ENCODE data around the gene PDGFD.

GRCh38 chr11:103924166-103925013, 239.6 kb downstream of the PDGFD start:
- TF ChIP-seq SP1 (IDR thresholded peaks at IDR 0.05) (no peak), BHLHE40 (IDR thresholded peaks at IDR 0.05; ENCODE audit: borderline replicate concordance) (no peak), FOXK2 (IDR thresholded peaks at IDR 0.05) (no peak), CTBP1 (IDR thresholded peaks at IDR 0.05; ENCODE audit: borderline replicate concordance) (no peak), SUZ12 (IDR thresholded peaks at IDR 0.05) (no peak), FOXM1 (IDR thresholded peaks at IDR 0.05; ENCODE audit: borderline replicate concordance) (no peak), ARNT (IDR thresholded peaks at IDR 0.05) (no peak), FOXA1 (IDR thresholded peaks at IDR 0.05) (no peak)
